ENCODE results near the gene SETD1B.
"Not testable (repeated sequence)": the region's sequence is repeated elsewhere in the genome, so short reads cannot be mapped to it uniquely, and the experiment has no call there.

Gene SETD1B

DNA sequence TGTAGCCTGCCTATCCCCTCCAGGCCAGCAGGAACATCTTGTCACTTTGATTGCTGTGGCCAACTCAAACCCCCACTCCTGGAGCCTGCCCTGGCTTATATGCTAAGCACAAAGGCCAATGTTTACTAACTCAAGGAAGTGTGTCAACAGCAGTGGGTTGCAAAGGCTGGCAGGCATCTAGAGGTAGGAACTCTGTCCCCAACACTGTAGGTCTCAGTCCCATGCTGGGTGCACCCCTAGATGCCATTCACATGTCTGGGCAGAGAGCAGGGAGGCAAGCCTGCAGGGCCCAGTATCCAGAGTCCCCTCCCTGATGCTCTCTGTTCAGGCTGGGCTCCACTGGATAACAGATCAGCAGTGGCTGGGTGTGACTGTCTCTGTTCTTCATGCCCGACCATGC lies 56.4 kb downstream of the SETD1B start:
- no peak for DNase-seq

DNA sequence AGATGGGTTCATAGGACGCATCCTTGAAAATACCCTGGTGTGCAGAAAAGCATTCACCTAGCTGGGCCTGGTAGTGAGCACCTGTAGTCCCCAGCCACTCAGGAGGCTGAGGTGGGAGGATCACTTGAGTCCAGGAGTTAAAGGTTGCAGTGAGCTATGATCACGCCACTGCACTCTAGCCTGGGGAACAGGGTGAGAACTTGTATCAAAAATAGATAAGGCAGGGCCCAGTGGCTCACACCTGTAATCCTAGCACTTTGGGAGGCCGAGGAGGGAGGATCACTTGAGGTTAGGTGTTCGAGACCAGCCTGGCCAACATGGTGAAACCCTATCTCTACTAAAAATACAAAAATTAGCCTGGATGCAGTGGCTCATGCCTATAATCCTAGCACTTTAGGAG lies 56.9 kb downstream of the SETD1B start:
- DNase-seq = not testable (repeated sequence)

DNA sequence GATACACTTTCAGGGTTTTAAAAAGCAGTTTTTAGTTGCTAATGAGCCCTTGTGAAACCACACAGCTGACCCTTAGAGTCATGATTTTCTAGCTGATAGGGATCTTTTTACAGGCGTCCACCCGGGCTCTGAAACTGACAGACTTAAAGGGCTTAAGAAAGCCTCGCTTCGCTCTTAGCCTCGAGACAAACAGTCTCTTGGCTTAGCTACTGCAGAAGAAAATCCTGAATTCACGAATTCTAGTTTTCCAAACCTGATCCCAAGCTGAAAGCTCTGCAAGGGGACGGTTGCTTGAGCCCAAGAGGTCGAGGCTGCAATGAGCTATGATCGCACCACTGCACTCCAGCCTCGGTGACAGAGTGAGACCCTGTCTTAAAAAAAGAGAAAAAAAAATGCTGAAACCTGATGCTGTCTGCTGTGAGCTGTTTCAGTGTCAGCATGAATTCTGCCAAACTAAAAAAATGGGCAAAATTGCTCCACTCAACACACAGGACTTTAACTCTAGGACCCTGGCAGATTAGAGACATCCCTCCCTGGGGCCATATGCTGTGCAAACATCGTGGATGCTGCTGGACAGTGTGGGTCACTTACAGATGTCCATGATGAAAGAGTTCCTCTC lies 57.9 kb downstream of the SETD1B start:
- no peak for DNase-seq

- no peak for DNase-seq
Observed at GRCh38 chr12:121866331-121866730, 62.5 kb downstream of the SETD1B start.

DNA sequence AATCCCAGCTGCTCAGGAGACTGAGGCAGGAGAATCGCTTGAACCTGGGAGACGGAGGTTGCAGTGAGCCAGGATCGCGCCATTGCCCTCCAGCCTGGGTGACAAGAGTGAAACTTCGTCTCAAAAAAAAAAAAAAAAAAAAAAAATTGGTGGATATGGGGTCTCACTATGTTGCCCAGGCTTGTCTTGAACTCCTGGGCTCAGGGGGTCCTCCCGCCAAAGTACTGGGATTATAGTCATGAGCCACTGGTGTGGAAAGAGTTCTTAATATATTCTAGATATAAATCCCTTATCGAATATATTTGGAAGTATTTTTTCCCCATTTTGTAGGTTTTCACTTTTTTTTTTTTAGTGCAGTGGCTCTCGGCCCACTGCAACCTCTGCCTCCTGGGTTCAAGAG lies 65.4 kb downstream of the SETD1B start:
- DNase-seq = not testable (repeated sequence)

- DNase-seq = no peak
Observed at GRCh38 chr12:121871467-121871866, 67.7 kb downstream of the SETD1B start.

DNA sequence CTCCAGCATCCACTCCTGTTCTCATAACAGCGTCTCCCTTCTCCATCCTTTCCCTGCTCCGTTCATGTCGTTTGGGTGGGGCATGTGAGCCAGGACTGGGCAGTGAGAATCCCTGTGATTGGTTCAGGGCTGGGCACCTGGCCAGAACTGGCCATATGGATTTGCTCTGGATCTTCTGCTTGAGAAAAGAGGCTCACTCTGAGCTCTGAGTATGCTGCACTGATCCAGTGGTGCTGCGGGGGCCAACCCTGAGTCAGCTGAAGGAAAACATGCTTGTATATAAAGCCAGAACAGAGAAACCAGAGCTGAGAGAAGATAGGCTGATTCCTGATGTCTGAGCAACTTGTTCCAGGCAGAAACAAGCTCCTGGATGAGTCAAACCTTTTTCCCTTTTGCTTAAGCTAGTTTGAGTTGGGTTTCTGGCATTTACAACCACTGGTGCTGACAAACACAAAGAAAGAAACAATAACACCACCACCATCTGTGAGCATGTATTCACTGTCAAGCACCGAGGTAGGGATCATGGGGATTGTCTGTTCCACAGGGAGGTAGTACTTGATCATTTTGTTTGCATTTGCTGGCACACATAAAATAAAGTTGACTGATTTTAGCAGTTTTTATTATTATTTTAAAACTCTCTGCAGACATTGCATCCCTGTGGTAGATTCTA lies 68.9 kb downstream of the SETD1B start:
- no peak for DNase-seq

DNA sequence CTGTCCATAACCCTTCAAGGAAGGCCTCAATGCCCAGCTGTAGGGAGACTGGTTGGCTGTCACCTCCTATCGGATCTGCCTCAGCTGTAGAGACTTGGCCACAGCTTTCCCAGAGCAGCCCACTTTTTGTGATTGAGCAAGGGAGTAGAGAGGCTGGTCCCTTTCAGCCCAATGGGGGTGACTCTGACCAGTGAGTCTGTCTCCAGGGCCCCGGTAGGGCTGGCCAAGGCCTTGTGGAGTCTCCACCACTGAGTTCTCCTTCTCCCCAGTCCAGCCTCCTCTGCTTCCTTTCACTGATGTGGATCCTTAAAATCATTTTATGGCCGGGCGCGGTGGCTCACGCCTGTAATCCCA lies 69.4 kb downstream of the SETD1B start:
- no peak for DNase-seq

DNA sequence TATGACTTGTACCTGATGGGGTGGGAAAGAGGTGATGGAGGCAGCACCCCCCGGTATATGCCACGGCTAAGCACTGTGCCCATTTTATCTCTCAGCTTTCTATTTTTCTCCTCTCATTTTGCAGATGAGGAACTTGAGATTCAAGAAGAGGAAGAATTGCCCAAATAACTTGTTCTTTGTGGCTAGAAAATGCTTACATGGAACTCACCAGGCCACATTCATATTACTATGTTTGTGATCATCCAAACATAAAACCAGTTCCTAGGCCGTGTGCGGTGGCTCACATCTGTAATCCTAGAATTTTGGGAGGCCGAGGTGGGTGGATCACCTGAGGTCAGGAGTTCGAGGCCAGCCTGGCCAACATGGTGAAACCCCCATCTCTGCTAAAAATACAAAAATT lies 70.3 kb downstream of the SETD1B start:
- DNase-seq = no peak

GRCh38 chr12:121875582-121875981 lies 71.8 kb downstream of the SETD1B start:
- DNase-seq = no peak

DNA sequence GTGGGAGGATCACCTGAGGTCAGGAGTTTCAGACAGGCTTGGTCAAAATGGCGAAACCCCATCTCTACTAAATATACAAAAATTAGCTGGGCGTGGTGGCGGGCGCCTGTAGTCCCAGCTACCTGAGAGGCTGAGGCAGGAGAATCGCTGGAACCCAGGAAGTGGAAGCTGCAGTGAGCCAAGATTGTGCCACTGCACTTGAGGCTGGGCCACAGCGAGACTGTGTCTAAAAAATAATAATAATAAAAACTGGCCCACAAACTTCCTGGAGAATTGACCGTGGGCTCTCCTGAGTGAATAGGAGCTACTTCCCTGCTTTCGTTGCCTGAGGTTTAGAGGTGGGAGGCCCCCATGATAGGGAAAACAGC lies 72.3 kb downstream of the SETD1B start:
- not testable (repeated sequence) for DNase-seq
